K562 (cell line): ENCODE data around the gene SENP8. TPM values are rescaled to one million over a fixed set of nuclear protein-coding genes. Genes with fewer than 3 reads are reported as not detected.
A peak's percentile ranks its signal among the peaks of the same experiment; 100 is the strongest.

Experiments used
- ATAC-seq: fragments of 200-7000 bp; cut with Tn5 transposase; 3 replicates; pipeline ENCODE4 v1.9.1; 2020; ENCODE audit warnings: moderate library complexity
- BruUV-seq: library from RNA; stranded (reverse); fragments of 400-500 nt; replicated peaks from 2 replicates; lab custom pipeline; 2021; lab: Mats Ljungman, UMichigan
- CTCF ChIA-PET: fragments of 300-600 bp; formaldehyde crosslinking; extraction: SDS; loops from one replicate; lab custom pipeline; 2021; ENCODE audit warnings: low intra/inter-chr PET ratio; lab: Yijun Ruan, JAX
- POLR2A ChIA-PET: fragments of 300-600, 350-650 bp; sonication (Branson Sonifier 250); formaldehyde crosslinking; extraction: SDS; loops from one replicate; lab custom pipeline; 2021; ENCODE audit warnings: antibody characterized with exemption, inconsistent platforms; lab: Yijun Ruan, JAX
- DNase-seq, 4 experiments: peaks; one replicate each; pipeline versions ENCODE4 v3.0.0 to v3.0.0-alpha.2; 2011 to 2018; ENCODE audit warnings: low spot score in 3 of 4, mixed read lengths in 3 of 4; ENCODE audit errors: extremely low read depth in 1 of 4
- FAIRE-seq: peaks from 2 replicates; lab custom pipeline; 2011; peaks lifted over from hg19 to GRCh38; lab: Jason Lieb, UNC
- H2AFZ ChIP-seq: 2 replicates; pipeline ENCODE4 v1.6.0; 2011; ENCODE audit warnings: low read depth, low read length, control low read depth, inconsistent platforms
- H3K27ac ChIP-seq: fragments of 200-600 bp; 3 replicates; pipeline ENCODE4 v1.8.0; 2011; ENCODE audit warnings: low read depth, mild to moderate bottlenecking, control low read depth, inconsistent platforms, low read length, moderate library complexity, mixed read lengths; ENCODE audit errors: extremely low read depth
- H3K27me3 ChIP-seq, 2 experiments: fragments of 300-600 bp in 1 of 2; 2 replicates in 1 of 2; 3 replicates in 1 of 2; pipeline versions ENCODE4 v1.6.0 to v1.8.0; 2011; ENCODE audit warnings: inconsistent platforms in 2 of 2, low read length in 2 of 2, mild to moderate bottlenecking in 1 of 2, mixed read lengths in 1 of 2, moderate library complexity in 1 of 2; ENCODE audit not compliant: control insufficient read depth in 2 of 2, insufficient read depth in 2 of 2
- H3K36me3 ChIP-seq: fragments of 300-600 bp; 3 replicates; pipeline ENCODE4 v1.8.0; 2011; ENCODE audit warnings: mild to moderate bottlenecking, low read length, inconsistent platforms; ENCODE audit not compliant: control insufficient read depth, insufficient read depth
- H3K4me1 ChIP-seq, 2 experiments: fragments of 200-600 bp in 1 of 2; replicated peaks in 1 of 2; 2 replicates in 1 of 2; 3 replicates in 1 of 2; pipeline versions ENCODE4 v1.5.1 to v1.8.0; 2011; ENCODE audit warnings: inconsistent platforms in 2 of 2, low read length in 2 of 2, mild to moderate bottlenecking in 1 of 2, mixed read lengths in 1 of 2, moderate library complexity in 1 of 2; ENCODE audit not compliant: control insufficient read depth in 2 of 2, insufficient read depth in 2 of 2
- H3K4me2 ChIP-seq: 2 replicates; pipeline ENCODE4 v1.6.1; 2011; ENCODE audit warnings: low read length, control low read depth, inconsistent platforms, mixed read lengths; ENCODE audit not compliant: insufficient read depth
- H3K4me3 ChIP-seq: fragments of 200-600 bp; sonication (generic), shearing (Covaris generic); 2 replicates; pipeline ENCODE4 v1.5.1; 2016; ENCODE audit warnings: control low read depth, inconsistent platforms
- H3K79me2 ChIP-seq: fragments of 200-600 bp; 3 replicates; pipeline ENCODE4 v1.8.0; 2011; ENCODE audit warnings: low read length, inconsistent platforms; ENCODE audit not compliant: control insufficient read depth, insufficient read depth
- H3K9ac ChIP-seq, 2 experiments: 2 replicates each; pipeline versions ENCODE4 v1.6.0 to v1.6.1; 2011; ENCODE audit warnings: low read depth in 2 of 2, low read length in 2 of 2, control low read depth in 1 of 2, inconsistent platforms in 1 of 2, mild to moderate bottlenecking in 1 of 2, mixed read lengths in 1 of 2; ENCODE audit not compliant: insufficient read depth in 1 of 2
- H3K9me1 ChIP-seq: one replicate; pipeline ENCODE4 v1.6.0; 2011; ENCODE audit warnings: inconsistent platforms, mild to moderate bottlenecking, low read length, moderate library complexity; ENCODE audit not compliant: control insufficient read depth, insufficient read depth
- H3K9me3 ChIP-seq: replicated peaks from 2 replicates; pipeline ENCODE4 v1.5.1; 2011; ENCODE audit warnings: low read depth, low read length, inconsistent platforms; ENCODE audit not compliant: control insufficient read depth, insufficient read depth
- H4K20me1 ChIP-seq: replicated peaks from 2 replicates; pipeline ENCODE4 v1.6.1; 2011; ENCODE audit warnings: low read length, inconsistent platforms, mixed read lengths; ENCODE audit not compliant: control insufficient read depth, insufficient read depth
- ARHGAP35 ChIP-seq: fragments of 450-650 bp; IDR thresholded peaks from 2 replicates; pipeline ENCODE4 v1.6.1; 2018; ENCODE audit not compliant: partially characterized antibody
- GABPA ChIP-seq: fragments of 200-800 bp; sonication (Bioruptor generic); conservative IDR thresholded peaks from 2 replicates; pipeline ENCODE4 v1.6.1; 2016; ENCODE audit warnings: low read depth, missing genetic modification characterization, missing compliant biosample characterization
- HLTF ChIP-seq: fragments of 450-650 bp; IDR thresholded peaks from 2 replicates; pipeline ENCODE4 v1.6.1; 2016
- NEUROD1 ChIP-seq: fragments of 150-350 bp; IDR thresholded peaks from 2 replicates; pipeline ENCODE4 v1.6.1; 2014; ENCODE audit warnings: borderline replicate concordance, low read length, low read depth; ENCODE audit not compliant: partially characterized antibody
- RBM25 ChIP-seq: fragments of 200-400 bp; formaldehyde crosslinking; IDR thresholded peaks from 2 replicates; pipeline ENCODE4 v1.6.1; 2018; ENCODE audit warnings: low read length, low read depth, moderate library complexity; ENCODE audit not compliant: severe bottlenecking
- RBM34 ChIP-seq: fragments of 200-400 bp; formaldehyde crosslinking; IDR thresholded peaks from 2 replicates; pipeline ENCODE4 v1.6.1; 2018; ENCODE audit warnings: low read length, borderline replicate concordance; ENCODE audit not compliant: insufficient read depth
- SMARCA4 ChIP-seq: fragments of 450-650 bp; IDR thresholded peaks from 2 replicates; pipeline ENCODE4 v1.6.1; 2016
- WGBS: fragments of 100-300 bp; shearing (Covaris generic); methylation state at CpG from one replicate; pipeline ENCODE4 v1.1.6; 2016; ENCODE audit warnings: low coverage, mixed read lengths; ENCODE audit not compliant: insufficient coverage; ENCODE audit errors: missing lambda C conversion rate; 5-methylcytosine and 5-hydroxymethylcytosine counted together
- in situ Hi-C: fragments of 300-500 bp; cut with MboI; formaldehyde crosslinking; loops from 4 replicates; pipeline ENCODE4 v1.15.0; 2018; ENCODE audit warnings: inconsistent platforms, mixed read lengths
- intact Hi-C: fragments of 100-400 bp; cut with micrococcal nuclease; formaldehyde crosslinking; loops from 2 replicates; pipeline ENCODE4 v1.14.2; 2022
- polyA plus RNA-seq, 8 experiments: library from polyadenylated mRNA; depleted of rRNA in 4 of 8; stranded (reverse) in 5 of 8; unstranded in 3 of 8; fragments of >200 nt; fragmentation: Nextera tagmentation in 2 of 8; fragmentation: Illumina TruSeq in 1 of 8; extraction: Ambion mirVana in 2 of 8; extraction: Trizol in 1 of 8; gene quantifications; 2 replicates each; pipeline versions ENCODE4 v1.2.1 to v1.2.3, GENCODE V29; 2011 to 2014; ENCODE audit warnings: inconsistent platforms in 1 of 8, missing spikeins in 1 of 8
- total RNA-seq, 7 experiments: library from RNA; depleted of rRNA in 6 of 7; stranded (reverse); fragments of >200 nt in 6 of 7; fragmentation: Illumina TruSeq in 2 of 7; extraction: Trizol in 2 of 7; gene quantifications; 2 replicates each; pipeline versions ENCODE4 v1.2.1 to v1.2.3, GENCODE V29; 2011 to 2021; ENCODE audit warnings: low replicate concordance in 1 of 7
- TF ChIP-seq, protein P1 (sequence below): sonication (generic); formaldehyde crosslinking; IDR thresholded peaks from 2 replicates; pipeline ENCODE4 v1.5.0; 2020; ENCODE audit warnings: missing genetic modification reagents

SENP8 gene
- total and polyA plus RNA-seq, 9 of the 15 experiments (the other 6 are each of a cell fraction or from before 2014, with no cell fraction given) = 1.4 to 5.4 (median 2.4) TPM

DNA sequence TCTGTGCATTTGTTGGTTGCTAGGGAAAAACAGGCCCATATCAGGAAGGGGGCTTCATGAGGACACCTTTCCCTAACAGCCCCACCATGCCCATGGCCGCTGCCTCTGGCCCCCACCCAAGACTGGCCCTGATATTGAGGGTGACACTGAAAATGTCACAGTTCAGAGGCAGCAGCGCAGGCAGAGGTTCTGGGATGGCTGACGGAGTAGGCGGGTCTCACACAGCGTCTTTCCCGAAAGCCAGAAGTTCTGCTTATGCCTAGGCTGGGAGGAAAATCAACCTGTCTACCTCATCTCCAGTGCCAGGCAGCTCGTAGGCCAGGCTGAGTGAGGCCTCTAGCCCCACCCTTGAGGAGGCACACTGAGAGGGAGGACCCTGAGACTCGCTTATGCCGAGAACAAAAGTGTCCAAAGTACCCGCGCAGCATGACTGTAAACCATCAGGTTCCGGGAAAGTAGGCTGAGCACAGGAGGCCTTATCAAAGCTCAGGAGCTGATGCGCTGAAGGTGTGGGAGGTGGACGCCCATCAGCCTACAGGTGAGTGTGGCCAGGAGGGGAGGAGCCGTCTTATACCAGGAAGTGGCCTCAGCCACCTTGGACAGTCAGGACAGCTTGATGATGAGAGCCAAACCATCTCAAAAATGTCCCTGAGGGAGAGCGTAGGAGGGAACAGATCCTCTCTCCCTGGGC is 51.9 kb downstream of the SENP8 start (continued):
- TF ChIP-seq SMARCA4 = no peak
- no peak for TF ChIP-seq NEUROD1
- no peak for TF ChIP-seq HLTF
- TF ChIP-seq GABPA (tag) = no peak

DNA sequence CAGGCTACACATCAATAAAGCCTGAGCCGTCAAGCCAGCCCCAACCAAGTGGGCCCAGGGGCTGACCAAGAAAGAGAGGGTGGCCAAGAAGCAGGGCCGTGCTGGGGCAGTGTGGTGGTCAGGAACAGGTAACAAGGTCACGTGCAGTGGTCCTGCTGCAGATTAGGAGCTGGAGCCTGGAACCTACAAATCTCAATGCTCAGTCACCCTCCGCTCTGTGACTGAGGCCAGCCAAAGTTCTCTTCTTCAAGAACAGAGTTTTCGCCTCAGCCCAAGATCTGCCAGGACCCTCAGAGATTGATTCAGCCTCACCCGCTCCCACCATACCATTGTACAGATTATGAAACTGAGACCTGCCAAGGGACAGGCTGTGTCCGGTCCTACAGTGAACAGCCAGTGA is 52.5 kb downstream of the SENP8 start:
- DNase-seq (no peak), ATAC-seq (no peak), FAIRE-seq (no peak)
- no peak overlapping the region for H3K4me2 ChIP-seq
- in situ Hi-C loops (no loop called here), intact Hi-C loops (no loop called here)
- no peak overlapping the region for H3K27ac ChIP-seq
- POLR2A ChIA-PET = no interaction called here
- peaks cover 12% of the 10 kb centered on the region; the same call in 1 of the 2 replicates for H4K20me1 ChIP-seq
- BruUV-seq = no TSS peak
- WGBS = 11% methylated on average over 6 of the region's 7 CpGs
- H3K9ac ChIP-seq = no peak overlapping the region
- no peaks in the 10 kb centered on the region for H3K79me2 ChIP-seq
- H3K36me3 ChIP-seq = no peaks in the 10 kb centered on the region
- H2AFZ ChIP-seq = no peak overlapping the region
- peaks cover 18 to 77% of the 10 kb centered on the region in 2 experiments for H3K27me3 ChIP-seq
- H3K4me3 ChIP-seq = no peak overlapping the region
- CTCF ChIA-PET = no interaction called here
- TF ChIP-seq RBM34 (no peak), ARHGAP35 (no peak), RBM25 (peak; percentile 48)
- TF ChIP-seq, protein P1, sequence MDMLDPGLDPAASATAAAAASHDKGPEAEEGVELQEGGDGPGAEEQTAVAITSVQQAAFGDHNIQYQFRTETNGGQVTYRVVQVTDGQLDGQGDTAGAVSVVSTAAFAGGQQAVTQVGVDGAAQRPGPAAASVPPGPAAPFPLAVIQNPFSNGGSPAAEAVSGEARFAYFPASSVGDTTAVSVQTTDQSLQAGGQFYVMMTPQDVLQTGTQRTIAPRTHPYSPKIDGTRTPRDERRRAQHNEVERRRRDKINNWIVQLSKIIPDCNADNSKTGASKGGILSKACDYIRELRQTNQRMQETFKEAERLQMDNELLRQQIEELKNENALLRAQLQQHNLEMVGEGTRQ (CRISPR knock-in tag) = peak; percentile 22; the same call in 1 of the 2 replicates
- peaks cover 8 to 12% of the 10 kb centered on the region in 2 experiments; a peak in 4 of 5 replicates for H3K4me1 ChIP-seq
- no peaks in the 10 kb centered on the region for H3K9me3 ChIP-seq
- H3K9me1 ChIP-seq = no peaks in the 10 kb centered on the region
